ENCODE data around the gene CDADC1. TPM values are rescaled to one million over a fixed set of nuclear protein-coding genes. Genes with fewer than 3 reads are reported as not detected.
A peak's percentile ranks its signal among the peaks of the same experiment; 100 is the strongest.

Gene CDADC1
- total and polyA plus RNA-seq, 7 donors, result 3.3 to 7.8 (median 4.7) TPM

GRCh38 chr13:49226613-49227012 is 21.1 kb upstream of the CDADC1 start:
- TF ChIP-seq CTCF (IDR thresholded peaks at IDR 0.05), result no peak

GRCh38 chr13:49234741-49235140 is 13.0 kb upstream of the CDADC1 start:
- Histone ChIP-seq H3K4me3 (no peak overlapping the region), H3K27me3 (ENCODE audit: insufficient read depth in 3 of 3, low read length in 2 of 3) (no peaks in the 10 kb centered on the region), H3K27ac (no peak overlapping the region), H3K9me3 (no peaks in the 10 kb centered on the region), H3K4me1 (no peaks in the 10 kb centered on the region), H3K36me3 (ENCODE audit: insufficient read depth in 1 of 2, low read depth in 1 of 2) (no peaks in the 10 kb centered on the region)
- TF ChIP-seq CTCF (IDR thresholded peaks at IDR 0.05), result no peak
- DNase-seq, result no peak
- ATAC-seq, result no peak
- 83 to 91% (median 90%) methylated on average over 2 to 3 of the region's 3 CpGs for WGBS, 3 donors
- intact Hi-C loops (cut with DNase I), result no loop called here

More at GRCh38 chr13:49226613-49227012, 21.1 kb upstream of the CDADC1 start:
- WGBS, 3 donors, result 86 to 90% (median 90%) methylated on average over 5 of the region's 5 CpGs
- Histone ChIP-seq H3K27ac (no peak overlapping the region), H3K27me3 (ENCODE audit: insufficient read depth in 3 of 3, low read length in 2 of 3) (peaks cover 0 to 12% (median 2%) of the 10 kb centered on the region in 3 donors), H3K9me3 (no peaks in the 10 kb centered on the region), H3K4me1 (no peaks in the 10 kb centered on the region), H3K36me3 (ENCODE audit: insufficient read depth in 1 of 2, low read depth in 1 of 2) (no peaks in the 10 kb centered on the region), H3K4me3 (no peak overlapping the region)
- intact Hi-C loops (cut with DNase I), result no loop called here
- no peak for ATAC-seq
- no peak for DNase-seq

GRCh38 chr13:49235856-49236431 is 11.8 kb upstream of the CDADC1 start:
- WGBS, 3 donors, result 87% methylated on average over 6 of the region's 6 CpGs
- DNase-seq (no peak), ATAC-seq (no peak)
- TF ChIP-seq CTCF (IDR thresholded peaks at IDR 0.05), result no peak
- Histone ChIP-seq H3K4me1 (no peaks in the 10 kb centered on the region), H3K4me3 (no peak overlapping the region), H3K27me3 (ENCODE audit: insufficient read depth in 3 of 3, low read length in 2 of 3) (no peaks in the 10 kb centered on the region), H3K9me3 (no peaks in the 10 kb centered on the region), H3K36me3 (ENCODE audit: insufficient read depth in 1 of 2, low read depth in 1 of 2) (no peaks in the 10 kb centered on the region), H3K27ac (no peak overlapping the region)
- intact Hi-C loops (cut with DNase I), result no loop called here

GRCh38 chr13:49238621-49239020 is 9.1 kb upstream of the CDADC1 start:
- WGBS, 3 donors, result 93 to 99% (median 98%) methylated on average over 2 of the region's 2 CpGs
- DNase-seq, result no peak
- no peak for ATAC-seq
- Histone ChIP-seq H3K4me1 (no peaks in the 10 kb centered on the region), H3K4me3 (no peak overlapping the region), H3K27me3 (ENCODE audit: insufficient read depth in 3 of 3, low read length in 2 of 3) (no peaks in the 10 kb centered on the region), H3K27ac (no peak overlapping the region), H3K9me3 (no peaks in the 10 kb centered on the region), H3K36me3 (ENCODE audit: insufficient read depth in 1 of 2, low read depth in 1 of 2) (no peaks in the 10 kb centered on the region)
- intact Hi-C loops (cut with DNase I), result no loop called here
- no peak for TF ChIP-seq CTCF (IDR thresholded peaks at IDR 0.05)

GRCh38 chr13:49240017-49240416 is 7.7 kb upstream of the CDADC1 start:
- intact Hi-C loops (cut with DNase I), result no loop called here

More at GRCh38 chr13:49240017-49240416, 7.7 kb upstream of the CDADC1 start:
- Histone ChIP-seq H3K4me1 (no peaks in the 10 kb centered on the region), H3K9me3 (no peaks in the 10 kb centered on the region), H3K27ac (no peak overlapping the region), H3K4me3 (no peak overlapping the region), H3K27me3 (ENCODE audit: insufficient read depth in 3 of 3, low read length in 2 of 3) (no peaks in the 10 kb centered on the region), H3K36me3 (ENCODE audit: insufficient read depth in 1 of 2, low read depth in 1 of 2) (no peaks in the 10 kb centered on the region)
- peak in 3 of 4 donors; percentile 53 to 55 (median 53) for ATAC-seq
- 47 to 52% (median 50%) methylated on average over 4 of the region's 4 CpGs for WGBS, 3 donors
- DNase-seq, result no peak
- TF ChIP-seq CTCF (IDR thresholded peaks at IDR 0.05), result peak; percentile 26
